Measurements from ENCODE around the gene AFDN. TPM values are rescaled to one million over a fixed set of nuclear protein-coding genes. Genes with fewer than 3 reads are reported as not detected.

Gene AFDN
- total and polyA plus RNA-seq, 10 of the 15 experiments (the other 5 are each of a cell fraction or from before 2014, with no cell fraction given): 5.7 to 68.2 (median 45.1) TPM

- Histone ChIP-seq H3K36me3 (ENCODE audit: control insufficient read depth in 2 of 2, insufficient read depth in 2 of 2, low read length in 1 of 2) (no peaks in the 10 kb centered on the region), H2AFZ (ENCODE audit: control insufficient read depth, low read depth, low read length) (no peak overlapping the region), H3K9ac (ENCODE audit: control insufficient read depth, insufficient read depth, low read length) (no peak overlapping the region), H3K79me2 (ENCODE audit: control insufficient read depth, insufficient read depth, low read length) (no peaks in the 10 kb centered on the region), H3K9me3 (replicated peaks; ENCODE audit: control insufficient read depth, insufficient read depth, low read length) (no peaks in the 10 kb centered on the region), H3K4me1 (ENCODE audit: control insufficient read depth, insufficient read depth, low read length) (no peaks in the 10 kb centered on the region), H3K27ac (ENCODE audit: control insufficient read depth, insufficient read depth) (no peak overlapping the region), H4K20me1 (ENCODE audit: control insufficient read depth, insufficient read depth) (no peaks in the 10 kb centered on the region), H3K4me2 (ENCODE audit: control insufficient read depth, insufficient read depth) (no peak overlapping the region), H3K4me3 (no peak overlapping the region), H3K27me3 (replicated peaks in 1 of 2; ENCODE audit: control insufficient read depth in 2 of 2, insufficient read depth in 2 of 2, low read length in 1 of 2) (no peaks in the 10 kb centered on the region)
- ChIA-PET RAD21 (ENCODE audit: unreplicated experiment) (no interaction called here), POLR2A (no interaction called here), SMC1A (ENCODE audit: uncharacterized antibody, unreplicated experiment) (no interaction called here), CTCF (no interaction called here)
- no peak for DNase-seq (ENCODE audit: low read depth, low spot score)
- in situ Hi-C loops (cut with MboI): no loop called here
- TF ChIP-seq, protein P1, sequence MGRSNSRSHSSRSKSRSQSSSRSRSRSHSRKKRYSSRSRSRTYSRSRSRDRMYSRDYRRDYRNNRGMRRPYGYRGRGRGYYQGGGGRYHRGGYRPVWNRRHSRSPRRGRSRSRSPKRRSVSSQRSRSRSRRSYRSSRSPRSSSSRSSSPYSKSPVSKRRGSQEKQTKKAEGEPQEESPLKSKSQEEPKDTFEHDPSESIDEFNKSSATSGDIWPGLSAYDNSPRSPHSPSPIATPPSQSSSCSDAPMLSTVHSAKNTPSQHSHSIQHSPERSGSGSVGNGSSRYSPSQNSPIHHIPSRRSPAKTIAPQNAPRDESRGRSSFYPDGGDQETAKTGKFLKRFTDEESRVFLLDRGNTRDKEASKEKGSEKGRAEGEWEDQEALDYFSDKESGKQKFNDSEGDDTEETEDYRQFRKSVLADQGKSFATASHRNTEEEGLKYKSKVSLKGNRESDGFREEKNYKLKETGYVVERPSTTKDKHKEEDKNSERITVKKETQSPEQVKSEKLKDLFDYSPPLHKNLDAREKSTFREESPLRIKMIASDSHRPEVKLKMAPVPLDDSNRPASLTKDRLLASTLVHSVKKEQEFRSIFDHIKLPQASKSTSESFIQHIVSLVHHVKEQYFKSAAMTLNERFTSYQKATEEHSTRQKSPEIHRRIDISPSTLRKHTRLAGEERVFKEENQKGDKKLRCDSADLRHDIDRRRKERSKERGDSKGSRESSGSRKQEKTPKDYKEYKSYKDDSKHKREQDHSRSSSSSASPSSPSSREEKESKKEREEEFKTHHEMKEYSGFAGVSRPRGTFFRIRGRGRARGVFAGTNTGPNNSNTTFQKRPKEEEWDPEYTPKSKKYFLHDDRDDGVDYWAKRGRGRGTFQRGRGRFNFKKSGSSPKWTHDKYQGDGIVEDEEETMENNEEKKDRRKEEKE (IDR thresholded peaks at IDR 0.05): no peak
- TF ChIP-seq STAT1 (conservative IDR thresholded peaks at IDR 0.05): no peak
- TF ChIP-seq, protein P2, sequence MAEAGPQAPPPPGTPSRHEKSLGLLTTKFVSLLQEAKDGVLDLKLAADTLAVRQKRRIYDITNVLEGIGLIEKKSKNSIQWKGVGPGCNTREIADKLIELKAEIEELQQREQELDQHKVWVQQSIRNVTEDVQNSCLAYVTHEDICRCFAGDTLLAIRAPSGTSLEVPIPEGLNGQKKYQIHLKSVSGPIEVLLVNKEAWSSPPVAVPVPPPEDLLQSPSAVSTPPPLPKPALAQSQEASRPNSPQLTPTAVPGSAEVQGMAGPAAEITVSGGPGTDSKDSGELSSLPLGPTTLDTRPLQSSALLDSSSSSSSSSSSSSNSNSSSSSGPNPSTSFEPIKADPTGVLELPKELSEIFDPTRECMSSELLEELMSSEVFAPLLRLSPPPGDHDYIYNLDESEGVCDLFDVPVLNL (IDR thresholded peaks at IDR 0.05; ENCODE audit: low read depth, low read length): no peak
- TF ChIP-seq MXI1 (IDR thresholded peaks at IDR 0.05; ENCODE audit: low read depth, low read length): no peak
- no peak for TF ChIP-seq ATF7 (IDR thresholded peaks at IDR 0.05; ENCODE audit: low read depth)
- no peak for TF ChIP-seq NFIC (IDR thresholded peaks at IDR 0.05; ENCODE audit: low read depth, low read length)
- TF ChIP-seq TCF3 (IDR thresholded peaks at IDR 0.05; ENCODE audit: borderline replicate concordance, insufficient read depth, low read depth, low read length): no peak
- TF ChIP-seq SIX5 (IDR thresholded peaks at IDR 0.05; ENCODE audit: low read depth, low read length, severe bottlenecking): no peak
- TF ChIP-seq IKZF1 (conservative IDR thresholded peaks at IDR 0.05): no peak
- no peak for TF ChIP-seq YY1 (IDR thresholded peaks at IDR 0.05; ENCODE audit: low read depth, low read length)
- TF ChIP-seq, protein P3, sequence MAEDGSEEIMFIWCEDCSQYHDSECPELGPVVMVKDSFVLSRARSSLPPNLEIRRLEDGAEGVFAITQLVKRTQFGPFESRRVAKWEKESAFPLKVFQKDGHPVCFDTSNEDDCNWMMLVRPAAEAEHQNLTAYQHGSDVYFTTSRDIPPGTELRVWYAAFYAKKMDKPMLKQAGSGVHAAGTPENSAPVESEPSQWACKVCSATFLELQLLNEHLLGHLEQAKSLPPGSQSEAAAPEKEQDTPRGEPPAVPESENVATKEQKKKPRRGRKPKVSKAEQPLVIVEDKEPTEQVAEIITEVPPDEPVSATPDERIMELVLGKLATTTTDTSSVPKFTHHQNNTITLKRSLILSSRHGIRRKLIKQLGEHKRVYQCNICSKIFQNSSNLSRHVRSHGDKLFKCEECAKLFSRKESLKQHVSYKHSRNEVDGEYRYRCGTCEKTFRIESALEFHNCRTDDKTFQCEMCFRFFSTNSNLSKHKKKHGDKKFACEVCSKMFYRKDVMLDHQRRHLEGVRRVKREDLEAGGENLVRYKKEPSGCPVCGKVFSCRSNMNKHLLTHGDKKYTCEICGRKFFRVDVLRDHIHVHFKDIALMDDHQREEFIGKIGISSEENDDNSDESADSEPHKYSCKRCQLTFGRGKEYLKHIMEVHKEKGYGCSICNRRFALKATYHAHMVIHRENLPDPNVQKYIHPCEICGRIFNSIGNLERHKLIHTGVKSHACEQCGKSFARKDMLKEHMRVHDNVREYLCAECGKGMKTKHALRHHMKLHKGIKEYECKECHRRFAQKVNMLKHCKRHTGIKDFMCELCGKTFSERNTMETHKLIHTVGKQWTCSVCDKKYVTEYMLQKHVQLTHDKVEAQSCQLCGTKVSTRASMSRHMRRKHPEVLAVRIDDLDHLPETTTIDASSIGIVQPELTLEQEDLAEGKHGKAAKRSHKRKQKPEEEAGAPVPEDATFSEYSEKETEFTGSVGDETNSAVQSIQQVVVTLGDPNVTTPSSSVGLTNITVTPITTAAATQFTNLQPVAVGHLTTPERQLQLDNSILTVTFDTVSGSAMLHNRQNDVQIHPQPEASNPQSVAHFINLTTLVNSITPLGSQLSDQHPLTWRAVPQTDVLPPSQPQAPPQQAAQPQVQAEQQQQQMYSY (CRISPR knock-in tag; IDR thresholded peaks at IDR 0.05): no peak
- no peak for TF ChIP-seq BCL3 (IDR thresholded peaks at IDR 0.05; ENCODE audit: borderline replicate concordance, insufficient read depth, low read depth, low read length, poor library complexity, severe bottlenecking)
- TF ChIP-seq ZNF384 (IDR thresholded peaks at IDR 0.05; ENCODE audit: borderline replicate concordance, low read depth, low read length): no peak
- TF ChIP-seq POU2F2 (IDR thresholded peaks at IDR 0.05; ENCODE audit: borderline replicate concordance, low read depth, low read length): no peak
- TF ChIP-seq GATAD2B (conservative IDR thresholded peaks at IDR 0.05; ENCODE audit: low read depth): no peak
- no peak for TF ChIP-seq RAD21 (IDR thresholded peaks at IDR 0.05; ENCODE audit: insufficient read depth, low read depth, low read length)
- no peak for FAIRE-seq
- intact Hi-C loops (cut with micrococcal nuclease; ENCODE audit: unreplicated experiment): no loop called here
- BruUV-seq (replicated peaks): no TSS peak
- ATAC-seq: no peak
- WGBS (ENCODE audit: insufficient coverage, insufficient replicate concordance, low lambda C conversion rate, missing lambda C conversion rate): 69% methylated on average over 22 of the region's 22 CpGs
Measured at GRCh38 chr6:167995731-167996151, 169.0 kb downstream of the AFDN start.

All from GM12878 (cell line).